ENCODE data around the gene GLTP.
"Not testable (repeated sequence)": the region's sequence is repeated elsewhere in the genome, so short reads cannot be mapped to it uniquely, and the experiment has no call there.

GLTP gene

DNA sequence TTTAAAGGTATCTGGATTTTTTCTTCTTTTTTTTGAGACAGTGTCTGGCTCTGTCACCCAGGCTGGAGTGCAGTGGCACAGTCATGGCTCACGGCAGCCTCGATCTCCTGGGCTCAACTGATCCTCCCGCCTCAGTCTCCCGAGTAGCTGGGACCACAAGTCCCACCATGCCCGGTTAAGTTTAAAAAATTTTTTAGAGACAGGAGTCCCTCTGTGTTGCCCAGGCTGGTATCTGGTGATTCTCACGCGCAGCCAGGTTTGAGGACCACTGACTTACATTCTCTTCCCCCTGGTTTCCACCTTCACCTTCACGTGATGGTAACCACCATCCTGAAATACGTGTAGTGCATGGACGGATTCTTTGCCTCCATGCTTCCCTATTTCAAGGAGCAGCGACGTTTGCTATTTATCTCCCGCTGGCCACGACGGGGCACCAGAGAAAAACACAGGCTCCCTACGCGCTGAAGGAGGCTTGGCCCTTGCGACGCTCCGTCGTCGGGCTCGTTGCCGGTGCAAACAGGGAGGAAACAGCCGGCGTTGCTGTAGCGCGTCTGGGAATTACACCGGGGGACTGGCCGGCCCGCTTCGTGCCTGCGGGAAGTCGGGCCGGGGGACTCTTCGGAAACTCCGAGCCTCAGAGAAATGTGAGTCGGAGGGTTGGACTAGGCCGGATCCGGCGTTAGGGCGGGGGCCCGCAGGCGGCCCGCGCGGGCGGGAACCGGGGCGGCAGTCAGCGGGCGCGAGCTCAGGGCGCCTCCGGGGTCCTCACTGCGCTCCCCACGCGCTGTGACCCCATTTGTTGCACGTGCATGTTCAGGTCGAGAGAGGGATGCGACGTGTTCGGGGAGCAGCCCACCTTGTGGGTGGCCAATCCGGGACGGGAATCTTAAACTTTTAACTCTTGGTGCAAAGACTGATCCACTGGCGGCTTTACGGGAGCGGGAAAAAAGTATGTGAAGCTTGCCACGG, 19.7 kb upstream of the GLTP start, which contains the start of gene TCHP:
TSS of gene TCHP (plus strand) at position 492 of the 969 bp plus-strand sequence. CDS start 2,753 bp downstream, outside the sequence.
- no peaks in the 10 kb centered on the region for H3K9me3 ChIP-seq (ENCODE audit: control insufficient read depth, low read depth, low read length)
- peaks cover 15% of the 10 kb centered on the region for H3K36me3 ChIP-seq (ENCODE audit: control insufficient read depth, low read depth, low read length)
- peaks cover 100% of the 10 kb centered on the region for H3K27me3 ChIP-seq (ENCODE audit: control insufficient read depth, insufficient read depth, low read length)
- peaks cover 11% of the 10 kb centered on the region for H3K4me1 ChIP-seq (ENCODE audit: control insufficient read depth, low read depth, low read length)
- H3K9ac ChIP-seq (ENCODE audit: low read length): peak within 1 kb of the TSS; percentile 64
- no peak within 1 kb of the TSS for H3K27ac ChIP-seq (ENCODE audit: low read length)
- H3K4me3 ChIP-seq (ENCODE audit: low read length): peak within 1 kb of the TSS; percentile 84

- not testable (repeated sequence) for H3K9me3 ChIP-seq (ENCODE audit: control insufficient read depth, low read depth, low read length); H3K9ac ChIP-seq (ENCODE audit: low read length); H3K4me3 ChIP-seq (ENCODE audit: low read length); H3K27ac ChIP-seq (ENCODE audit: low read length)
- H3K36me3 ChIP-seq (ENCODE audit: control insufficient read depth, low read depth, low read length): peaks cover 13% of the 10 kb centered on the region
- H3K4me1 ChIP-seq (ENCODE audit: control insufficient read depth, low read depth, low read length): peaks cover 11% of the 10 kb centered on the region
- H3K27me3 ChIP-seq (ENCODE audit: control insufficient read depth, insufficient read depth, low read length): peaks cover 97% of the 10 kb centered on the region
Observed at GRCh38 chr12:109899345-109899744, 19.0 kb upstream of the GLTP start.

GRCh38 chr12:109897029-109897428, 16.7 kb upstream of the GLTP start:
- Histone ChIP-seq H3K9me3 (ENCODE audit: control insufficient read depth, low read depth, low read length) (no peaks in the 10 kb centered on the region), H3K27ac (ENCODE audit: low read length) (no peak overlapping the region), H3K36me3 (ENCODE audit: control insufficient read depth, low read depth, low read length) (no peaks in the 10 kb centered on the region), H3K4me3 (ENCODE audit: low read length) (no peak overlapping the region), H3K27me3 (ENCODE audit: control insufficient read depth, insufficient read depth, low read length) (peaks cover 75% of the 10 kb centered on the region), H3K4me1 (ENCODE audit: control insufficient read depth, low read depth, low read length) (peaks cover 8% of the 10 kb centered on the region), H3K9ac (ENCODE audit: low read length) (no peak overlapping the region)

DNA sequence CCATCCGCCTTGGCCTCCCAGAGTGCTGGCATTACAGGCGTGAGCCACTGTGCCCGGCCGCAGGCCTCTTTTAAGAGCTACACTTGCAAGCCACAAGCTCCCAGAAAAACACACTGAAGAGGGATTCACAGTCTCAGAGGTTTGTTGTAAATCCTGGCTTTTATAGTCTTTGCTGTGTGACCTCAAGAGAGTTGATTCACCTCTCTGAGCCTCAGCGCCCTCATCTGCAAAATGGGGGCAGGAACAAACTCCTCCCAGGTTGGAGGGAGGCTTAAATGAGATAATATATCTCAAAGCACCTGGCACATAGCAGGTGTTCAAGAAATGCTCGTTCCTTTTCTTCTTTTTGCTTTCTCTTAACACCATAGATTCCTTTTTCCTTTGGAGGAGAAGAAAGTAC, 15.8 kb upstream of the GLTP start:
- no peak overlapping the region for H3K27ac ChIP-seq (ENCODE audit: low read length)
- no peak overlapping the region for H3K4me3 ChIP-seq (ENCODE audit: low read length)
- H3K9me3 ChIP-seq (ENCODE audit: control insufficient read depth, low read depth, low read length): no peaks in the 10 kb centered on the region
- H3K36me3 ChIP-seq (ENCODE audit: control insufficient read depth, low read depth, low read length): no peaks in the 10 kb centered on the region
- H3K27me3 ChIP-seq (ENCODE audit: control insufficient read depth, insufficient read depth, low read length): peaks cover 70% of the 10 kb centered on the region
- no peak overlapping the region for H3K9ac ChIP-seq (ENCODE audit: low read length)
- H3K4me1 ChIP-seq (ENCODE audit: control insufficient read depth, low read depth, low read length): peaks cover 1% of the 10 kb centered on the region

DNA sequence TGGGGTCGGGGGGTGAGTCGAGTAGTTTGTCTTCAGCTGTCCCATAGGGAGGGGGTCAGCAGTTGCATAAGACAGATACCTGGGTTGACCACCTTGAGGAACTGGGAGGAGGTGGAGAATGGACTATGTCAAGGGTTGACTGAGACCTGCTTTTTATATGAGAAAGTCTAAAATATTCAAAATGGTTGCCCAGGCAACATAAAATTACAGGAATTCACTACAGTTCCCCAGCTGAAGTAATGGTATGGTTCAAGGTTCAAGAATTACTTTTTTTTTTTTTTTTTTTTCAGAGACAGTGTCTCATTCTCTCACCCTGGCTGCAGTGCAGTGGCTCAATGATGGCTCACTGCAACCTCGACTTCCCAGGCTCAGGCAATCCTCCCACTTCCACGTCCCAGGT, 14.6 kb upstream of the GLTP start:
- Histone ChIP-seq H3K27ac (ENCODE audit: low read length) (no peak overlapping the region), H3K9me3 (ENCODE audit: control insufficient read depth, low read depth, low read length) (no peaks in the 10 kb centered on the region), H3K9ac (ENCODE audit: low read length) (no peak overlapping the region), H3K4me3 (ENCODE audit: low read length) (no peak overlapping the region), H3K4me1 (ENCODE audit: control insufficient read depth, low read depth, low read length) (no peaks in the 10 kb centered on the region), H3K27me3 (ENCODE audit: control insufficient read depth, insufficient read depth, low read length) (peaks cover 57% of the 10 kb centered on the region), H3K36me3 (ENCODE audit: control insufficient read depth, low read depth, low read length) (no peaks in the 10 kb centered on the region)

DNA sequence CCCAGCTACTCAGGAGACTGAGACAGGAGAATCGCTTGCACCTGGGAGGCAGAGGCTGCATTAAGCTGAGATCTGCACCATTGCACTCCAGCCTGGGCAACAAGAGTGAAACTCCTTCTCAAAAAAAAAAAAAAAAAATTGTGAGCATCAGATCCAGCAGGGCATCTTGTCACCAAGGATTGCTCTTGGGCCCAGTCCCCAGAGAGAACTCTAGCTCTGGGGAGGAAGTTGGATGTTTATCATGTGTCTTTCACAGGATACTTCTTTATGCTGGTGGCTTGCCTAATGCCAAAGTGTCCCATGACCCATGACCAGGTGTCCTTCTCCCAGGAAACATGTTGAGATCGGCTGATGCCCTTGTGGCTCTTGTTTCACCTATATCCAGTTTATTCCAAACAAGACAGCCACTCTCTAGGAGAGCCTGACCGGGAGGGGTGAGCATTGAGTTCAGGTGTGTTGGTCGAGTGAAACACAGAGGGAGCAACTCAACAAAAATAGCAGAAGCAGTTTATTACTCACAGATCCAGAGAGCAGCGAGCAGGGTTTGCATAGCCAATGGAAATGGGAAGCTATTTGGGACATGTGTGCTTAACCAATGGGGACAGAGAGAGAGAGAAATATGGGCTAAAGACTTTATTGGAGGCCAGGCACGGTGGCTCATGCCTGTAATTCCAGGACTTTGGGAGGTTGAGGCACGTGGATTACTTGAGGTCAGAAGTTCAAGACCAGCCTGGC, 13.1 kb upstream of the GLTP start:
- H3K9me3 ChIP-seq (ENCODE audit: control insufficient read depth, low read depth, low read length): no peaks in the 10 kb centered on the region
- no peaks in the 10 kb centered on the region for H3K36me3 ChIP-seq (ENCODE audit: control insufficient read depth, low read depth, low read length)
- H3K27me3 ChIP-seq (ENCODE audit: control insufficient read depth, insufficient read depth, low read length): peaks cover 42% of the 10 kb centered on the region
- H3K27ac ChIP-seq (ENCODE audit: low read length): no peak overlapping the region
- H3K4me1 ChIP-seq (ENCODE audit: control insufficient read depth, low read depth, low read length): no peaks in the 10 kb centered on the region
- H3K4me3 ChIP-seq (ENCODE audit: low read length): no peak overlapping the region
- H3K9ac ChIP-seq (ENCODE audit: low read length): no peak overlapping the region

DNA sequence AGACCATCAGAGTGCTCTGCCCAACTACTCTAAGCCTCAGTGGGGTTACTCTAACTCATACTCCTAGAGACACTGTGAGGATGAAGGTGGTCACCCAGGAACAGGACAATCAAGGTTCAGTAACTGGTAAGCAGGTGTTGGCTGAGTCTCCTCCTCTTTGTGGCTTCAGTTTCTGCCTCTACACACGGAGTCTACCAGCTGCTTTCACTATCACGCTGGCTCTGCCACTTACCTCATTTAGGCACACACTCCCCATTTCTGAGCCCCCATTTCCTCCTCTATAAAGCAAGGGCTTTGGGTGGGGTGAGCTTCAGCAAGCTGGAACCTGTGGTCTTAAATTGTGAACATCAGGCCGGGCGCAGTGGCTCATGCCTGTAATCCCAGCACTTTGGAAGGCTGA, 12.4 kb upstream of the GLTP start:
- no peaks in the 10 kb centered on the region for H3K4me1 ChIP-seq (ENCODE audit: control insufficient read depth, low read depth, low read length)
- peaks cover 35% of the 10 kb centered on the region for H3K27me3 ChIP-seq (ENCODE audit: control insufficient read depth, insufficient read depth, low read length)
- H3K4me3 ChIP-seq (ENCODE audit: low read length): no peak overlapping the region
- no peak overlapping the region for H3K27ac ChIP-seq (ENCODE audit: low read length)
- no peaks in the 10 kb centered on the region for H3K36me3 ChIP-seq (ENCODE audit: control insufficient read depth, low read depth, low read length)
- no peak overlapping the region for H3K9ac ChIP-seq (ENCODE audit: low read length)
- H3K9me3 ChIP-seq (ENCODE audit: control insufficient read depth, low read depth, low read length): no peaks in the 10 kb centered on the region

DNA sequence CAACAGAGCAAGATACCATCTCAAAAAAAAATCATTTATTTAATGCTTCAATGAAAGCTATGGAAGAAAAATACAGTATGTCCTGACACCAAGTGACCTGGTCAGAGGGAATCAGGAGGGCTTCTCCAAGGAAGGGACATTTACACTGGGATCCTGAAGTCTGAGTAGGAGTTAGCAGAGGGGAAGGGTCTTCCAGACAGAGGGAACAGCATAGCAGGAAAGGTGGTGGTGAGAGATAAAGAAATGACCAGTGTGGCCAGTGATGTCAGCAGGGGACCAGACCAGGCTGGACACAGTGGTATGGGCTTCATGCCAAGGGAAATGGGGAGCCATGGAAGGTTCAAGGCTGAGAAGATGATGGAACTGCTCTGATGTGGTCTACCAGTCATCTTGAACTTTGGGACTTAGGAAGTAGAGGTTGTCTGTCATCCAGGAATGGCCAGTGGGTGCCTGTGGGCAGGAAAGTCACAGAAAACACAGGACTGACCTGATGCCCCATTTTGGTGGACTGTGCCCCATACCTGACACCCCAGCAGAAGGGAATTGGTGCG, 11.9 kb upstream of the GLTP start:
- Histone ChIP-seq H3K9me3 (ENCODE audit: control insufficient read depth, low read depth, low read length) (no peaks in the 10 kb centered on the region), H3K27ac (ENCODE audit: low read length) (no peak overlapping the region), H3K36me3 (ENCODE audit: control insufficient read depth, low read depth, low read length) (no peaks in the 10 kb centered on the region), H3K4me1 (ENCODE audit: control insufficient read depth, low read depth, low read length) (no peaks in the 10 kb centered on the region), H3K4me3 (ENCODE audit: low read length) (no peak overlapping the region), H3K27me3 (ENCODE audit: control insufficient read depth, insufficient read depth, low read length) (peaks cover 30% of the 10 kb centered on the region), H3K9ac (ENCODE audit: low read length) (no peak overlapping the region)

DNA sequence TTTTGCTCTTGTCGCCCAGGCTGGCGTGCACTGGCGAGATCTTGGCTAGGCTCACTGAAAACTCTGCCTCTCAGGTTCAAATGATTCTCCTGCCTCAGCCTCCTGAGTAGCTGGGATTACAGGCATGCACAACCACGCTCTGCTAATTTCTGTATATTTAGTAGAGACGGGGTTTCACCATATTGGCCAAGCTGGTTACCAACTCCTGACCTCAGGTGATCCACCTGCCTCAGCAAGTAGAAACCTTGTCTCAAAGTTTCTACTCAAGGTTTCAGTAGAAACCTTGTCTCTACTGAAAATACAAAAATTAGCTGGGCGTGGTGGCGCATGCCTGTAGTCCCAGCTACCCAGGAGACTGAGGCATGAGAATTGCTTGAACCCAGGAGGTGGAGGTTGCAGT, 11.4 kb upstream of the GLTP start:
- not testable (repeated sequence) for H3K4me3 ChIP-seq (ENCODE audit: low read length)

DNA sequence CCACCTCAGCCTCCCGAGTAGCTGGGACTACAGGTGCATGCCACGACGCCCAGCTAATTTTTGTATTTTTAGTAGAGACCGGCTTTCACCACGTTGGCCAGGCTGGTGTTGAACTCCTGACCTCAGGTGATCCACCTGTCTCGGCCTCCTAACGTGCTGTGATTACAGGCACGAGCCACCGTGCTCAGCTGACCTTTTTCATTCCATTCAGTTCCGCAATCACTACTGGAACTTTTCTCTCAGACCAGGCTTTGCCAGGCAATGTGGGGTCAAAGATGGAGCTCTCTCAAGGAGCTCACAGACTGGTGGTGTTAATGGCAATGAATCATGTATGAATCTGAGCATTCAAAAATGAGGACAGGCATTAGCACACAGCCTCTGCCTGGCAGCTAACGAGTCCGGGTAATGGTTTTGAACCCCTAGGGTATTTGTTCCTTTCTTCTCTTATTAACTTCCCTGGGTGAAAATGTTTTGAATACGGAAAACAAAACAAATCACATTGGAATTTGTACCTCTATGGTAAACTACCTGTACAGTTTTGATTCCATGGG, 10.4 kb upstream of the GLTP start:
- Histone ChIP-seq H3K36me3 (ENCODE audit: control insufficient read depth, low read depth, low read length) (no peaks in the 10 kb centered on the region), H3K4me3 (ENCODE audit: low read length) (no peak overlapping the region), H3K9me3 (ENCODE audit: control insufficient read depth, low read depth, low read length) (no peaks in the 10 kb centered on the region), H3K9ac (ENCODE audit: low read length) (no peak overlapping the region), H3K4me1 (ENCODE audit: control insufficient read depth, low read depth, low read length) (no peaks in the 10 kb centered on the region), H3K27me3 (ENCODE audit: control insufficient read depth, insufficient read depth, low read length) (peaks cover 15% of the 10 kb centered on the region), H3K27ac (ENCODE audit: low read length) (no peak overlapping the region)

More for the DNA sequence above, 11.4 kb upstream of the GLTP start:
- not testable (repeated sequence) for H3K36me3 ChIP-seq (ENCODE audit: control insufficient read depth, low read depth, low read length); H3K4me1 ChIP-seq (ENCODE audit: control insufficient read depth, low read depth, low read length); H3K9me3 ChIP-seq (ENCODE audit: control insufficient read depth, low read depth, low read length); H3K9ac ChIP-seq (ENCODE audit: low read length); H3K27ac ChIP-seq (ENCODE audit: low read length)
- peaks cover 25% of the 10 kb centered on the region for H3K27me3 ChIP-seq (ENCODE audit: control insufficient read depth, insufficient read depth, low read length)

All from iPS-18a (cell line).